CD4-positive, alpha-beta T cell treated with Interferon alpha-2 for 1 hour (primary cell): ENCODE data around the gene VARS2.
A peak's percentile ranks its signal among the peaks of the same experiment; 100 is the strongest.

Experiments used
- DNase-seq, 2 donors: peaks; one replicate each; pipeline ENCODE4 v3.0.0-alpha.2; 2020 to 2022

The VARS2 gene

DNA sequence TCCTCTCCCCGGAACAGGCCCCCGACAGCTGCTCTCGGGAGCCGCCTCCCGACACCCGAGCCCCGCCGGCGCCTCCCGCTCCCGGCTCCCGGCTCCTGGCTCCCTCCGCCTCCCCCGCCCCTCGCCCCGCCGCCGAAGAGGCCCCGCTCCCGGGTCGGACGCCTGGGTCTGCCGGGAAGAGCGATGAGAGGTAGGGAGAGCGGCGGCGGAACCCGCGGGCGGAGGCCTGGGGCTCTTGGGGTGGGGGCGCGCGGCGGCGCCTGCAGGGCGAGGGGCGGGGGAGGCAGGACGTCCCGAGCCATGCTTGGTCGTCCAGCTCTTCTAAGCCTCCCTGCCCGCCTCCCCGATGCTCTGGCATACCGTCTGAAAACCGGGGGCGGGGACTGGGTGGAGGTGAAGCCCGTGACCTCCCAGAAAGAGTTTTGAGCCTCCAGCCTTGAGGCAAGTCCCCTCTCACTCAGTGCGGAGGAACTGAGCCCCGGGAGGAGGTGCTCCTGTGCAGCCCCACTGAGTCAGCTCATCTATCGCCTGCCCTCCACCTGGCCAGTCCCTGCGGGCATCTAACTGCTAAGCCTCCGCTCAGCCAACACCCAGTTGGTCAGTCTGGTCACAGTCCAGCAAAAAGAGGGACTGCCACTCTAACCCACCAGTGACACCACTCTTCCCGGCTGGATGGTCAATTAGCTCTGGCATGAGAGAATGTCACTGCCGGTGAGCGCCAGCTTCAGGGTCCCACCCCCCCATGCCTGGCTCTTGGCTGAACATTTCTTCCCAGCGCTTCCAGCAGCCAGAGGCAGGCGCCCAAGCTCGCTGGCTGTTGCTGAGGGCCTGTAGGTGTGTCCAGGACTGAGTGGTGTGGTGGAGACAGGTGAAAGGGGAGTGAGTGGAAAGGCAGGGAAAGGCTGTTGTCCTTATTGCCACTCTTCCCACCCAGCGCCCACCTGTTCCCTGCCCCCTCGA is 29.2 kb upstream of the VARS2 start:
- peak; percentile 34 to 40 for DNase-seq

DNA sequence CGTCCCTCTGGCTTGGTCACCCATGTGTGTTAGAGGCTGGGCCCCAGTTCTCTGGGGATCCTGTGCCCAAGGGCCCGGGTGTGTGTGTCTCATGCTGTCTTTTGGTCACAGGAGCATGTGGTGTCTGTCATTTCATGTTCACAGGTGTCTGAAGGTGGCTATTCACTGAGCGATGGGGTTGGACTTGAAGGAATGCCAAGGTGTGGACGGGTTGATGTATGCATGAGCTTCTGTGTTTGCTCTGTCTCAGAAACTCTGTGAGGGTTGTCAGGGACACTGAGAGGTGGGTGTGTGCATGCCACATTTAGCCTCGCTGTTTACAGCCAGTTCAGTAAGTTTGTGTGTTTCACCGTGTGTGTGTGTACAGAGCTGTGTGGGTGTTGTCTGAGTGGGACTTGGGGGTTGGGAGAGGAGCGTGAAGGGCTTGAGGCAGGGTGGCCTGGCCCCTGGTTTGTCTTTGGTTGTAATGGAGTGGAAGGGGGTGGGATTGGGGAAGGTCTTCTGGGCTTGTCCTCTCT is 28.5 kb upstream of the VARS2 start:
- no peak for DNase-seq

DNA sequence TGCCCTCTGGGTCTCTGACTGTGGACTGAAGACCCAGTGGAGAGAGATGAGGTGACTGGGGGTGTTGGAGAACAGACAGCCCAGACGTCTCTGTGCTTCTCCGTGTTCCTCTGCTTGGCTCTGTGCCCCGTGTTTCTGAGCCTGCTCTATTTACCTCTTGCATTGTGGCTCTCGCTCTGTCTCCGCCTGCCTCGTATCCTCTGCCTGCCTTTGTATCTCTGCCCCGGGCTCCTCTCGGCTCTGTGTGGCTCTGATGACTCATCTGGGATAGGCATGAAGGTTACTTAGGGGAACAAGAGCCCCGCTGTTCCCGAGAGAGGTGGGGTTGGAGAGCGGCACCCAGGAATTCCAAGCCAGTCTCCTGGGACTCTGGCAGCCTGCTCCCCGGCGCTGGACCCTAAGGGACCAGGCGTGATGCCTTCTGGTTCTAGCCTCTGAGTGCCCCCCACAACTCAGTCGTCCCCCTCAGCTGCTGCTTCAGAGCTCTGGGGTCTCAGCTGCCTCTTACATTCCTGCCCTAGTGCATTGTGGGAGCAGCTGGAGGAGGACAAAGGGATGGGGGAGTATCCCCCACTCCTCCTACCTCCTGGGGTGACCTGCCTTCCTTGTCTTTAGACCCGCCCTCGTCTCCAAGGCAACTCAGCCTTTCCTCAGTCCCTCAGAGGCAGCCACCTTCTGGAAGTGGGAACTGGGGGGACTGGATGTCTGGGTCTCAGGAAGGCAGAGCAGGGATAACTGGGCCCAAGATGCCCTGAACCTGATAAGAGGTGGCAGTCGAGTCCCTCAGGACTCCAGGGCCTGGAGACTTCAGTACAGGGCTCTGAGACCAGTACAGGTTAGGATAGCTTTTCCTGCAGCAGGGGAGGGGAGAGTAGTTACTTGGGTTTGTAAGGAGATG is 27.8 kb upstream of the VARS2 start:
- no peak for DNase-seq

DNA sequence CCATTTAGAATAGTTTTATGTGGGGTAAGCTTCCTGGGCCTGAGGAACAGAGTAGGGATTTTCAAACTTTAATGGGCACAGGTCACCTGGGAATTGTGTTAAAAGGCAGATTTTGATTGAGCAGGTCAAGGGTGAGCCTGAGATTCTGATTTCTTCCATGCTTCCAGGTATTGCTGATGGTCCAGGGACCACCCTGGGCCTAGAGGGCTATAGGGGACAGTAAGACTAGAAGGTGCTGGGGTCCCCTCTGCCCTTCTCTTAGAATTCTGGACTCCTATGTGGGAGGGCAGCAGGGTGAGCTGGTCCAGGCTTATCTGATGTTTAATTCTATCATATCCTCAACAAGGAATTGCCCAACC is 27.2 kb upstream of the VARS2 start:
- DNase-seq: no peak

DNA sequence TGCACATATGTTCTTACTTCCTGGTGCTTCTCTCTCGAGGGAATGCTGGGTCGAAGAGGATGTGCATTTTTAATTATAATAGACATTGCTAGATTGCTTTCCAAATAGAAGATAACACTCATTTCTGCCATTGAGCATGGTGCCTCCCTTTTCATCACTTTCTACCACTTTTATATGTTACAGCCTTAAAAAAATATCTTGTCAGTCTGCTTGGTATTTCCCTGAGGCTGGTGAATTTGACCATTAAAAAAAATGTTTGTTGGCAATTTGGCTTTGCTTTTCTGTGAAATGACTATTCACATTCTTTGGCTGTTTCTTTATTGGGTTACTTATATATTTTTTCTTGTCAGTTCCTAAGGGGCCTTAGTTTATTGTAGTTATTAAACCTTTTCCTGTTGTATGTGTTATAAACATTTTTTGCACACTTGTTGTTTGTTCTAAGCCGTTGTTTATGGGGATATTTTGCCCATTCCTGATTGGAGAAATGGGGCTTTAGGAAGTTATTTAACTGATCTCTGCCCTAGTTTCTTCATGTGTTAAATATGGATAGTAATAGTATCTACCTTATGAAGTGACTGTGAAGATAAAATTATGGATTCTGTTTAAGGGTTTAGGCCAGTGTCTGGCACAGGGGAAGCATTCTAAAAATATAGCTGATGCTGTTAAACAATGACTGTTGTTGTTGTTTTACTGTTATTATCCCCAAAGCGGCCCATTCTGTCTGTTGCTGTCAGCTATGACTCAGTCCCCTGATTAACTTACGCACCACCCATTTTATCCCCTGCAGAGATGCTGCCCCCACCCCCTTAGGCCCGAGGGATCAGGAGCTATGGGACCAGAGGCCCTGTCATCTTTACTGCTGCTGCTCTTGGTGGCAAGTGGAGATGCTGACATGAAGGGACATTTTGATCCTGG is 25.9 kb upstream of the VARS2 start:
- DNase-seq: no peak

DNA sequence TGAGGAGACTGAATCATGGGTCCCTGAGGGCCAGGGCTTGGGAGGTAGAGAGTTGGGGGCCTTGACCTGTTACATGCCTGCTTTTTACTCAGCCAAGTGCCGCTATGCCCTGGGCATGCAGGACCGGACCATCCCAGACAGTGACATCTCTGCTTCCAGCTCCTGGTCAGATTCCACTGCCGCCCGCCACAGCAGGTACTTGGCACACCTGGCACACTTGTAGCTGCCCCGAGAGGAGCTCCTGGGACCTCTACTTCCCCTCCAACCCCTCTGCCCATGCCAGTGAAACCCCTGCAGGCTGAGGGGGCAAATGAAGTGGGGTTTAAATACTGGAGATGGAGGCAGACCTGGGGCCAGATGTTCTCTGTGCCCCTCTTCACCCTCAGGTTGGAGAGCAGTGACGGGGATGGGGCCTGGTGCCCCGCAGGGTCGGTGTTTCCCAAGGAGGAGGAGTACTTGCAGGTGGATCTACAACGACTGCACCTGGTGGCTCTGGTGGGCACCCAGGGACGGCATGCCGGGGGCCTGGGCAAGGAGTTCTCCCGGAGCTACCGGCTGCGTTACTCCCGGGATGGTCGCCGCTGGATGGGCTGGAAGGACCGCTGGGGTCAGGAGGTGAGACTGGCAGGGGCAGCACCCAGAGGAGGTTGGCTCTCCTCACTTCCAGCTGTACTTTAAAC is 25.1 kb upstream of the VARS2 start:
- DNase-seq: no peak

DNA sequence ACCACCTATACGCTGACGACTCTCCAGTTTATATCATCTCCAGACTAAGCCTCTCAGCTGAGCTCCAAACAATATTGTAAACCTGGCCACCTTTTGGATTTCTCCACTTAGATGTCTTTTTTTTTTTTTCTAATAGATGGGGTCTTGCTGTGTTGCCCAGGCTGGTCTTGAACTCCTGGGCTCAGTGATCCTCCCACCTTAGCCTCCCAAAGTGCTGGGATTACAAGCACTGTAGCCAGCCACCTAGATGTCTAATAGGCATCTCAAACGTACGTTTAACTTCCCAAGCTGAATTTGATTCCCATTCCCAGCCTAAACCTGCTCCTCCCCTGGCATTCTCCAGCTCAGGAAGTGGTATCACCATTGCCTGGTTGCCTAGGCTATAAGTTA is 24.5 kb upstream of the VARS2 start:
- no peak for DNase-seq

DNA sequence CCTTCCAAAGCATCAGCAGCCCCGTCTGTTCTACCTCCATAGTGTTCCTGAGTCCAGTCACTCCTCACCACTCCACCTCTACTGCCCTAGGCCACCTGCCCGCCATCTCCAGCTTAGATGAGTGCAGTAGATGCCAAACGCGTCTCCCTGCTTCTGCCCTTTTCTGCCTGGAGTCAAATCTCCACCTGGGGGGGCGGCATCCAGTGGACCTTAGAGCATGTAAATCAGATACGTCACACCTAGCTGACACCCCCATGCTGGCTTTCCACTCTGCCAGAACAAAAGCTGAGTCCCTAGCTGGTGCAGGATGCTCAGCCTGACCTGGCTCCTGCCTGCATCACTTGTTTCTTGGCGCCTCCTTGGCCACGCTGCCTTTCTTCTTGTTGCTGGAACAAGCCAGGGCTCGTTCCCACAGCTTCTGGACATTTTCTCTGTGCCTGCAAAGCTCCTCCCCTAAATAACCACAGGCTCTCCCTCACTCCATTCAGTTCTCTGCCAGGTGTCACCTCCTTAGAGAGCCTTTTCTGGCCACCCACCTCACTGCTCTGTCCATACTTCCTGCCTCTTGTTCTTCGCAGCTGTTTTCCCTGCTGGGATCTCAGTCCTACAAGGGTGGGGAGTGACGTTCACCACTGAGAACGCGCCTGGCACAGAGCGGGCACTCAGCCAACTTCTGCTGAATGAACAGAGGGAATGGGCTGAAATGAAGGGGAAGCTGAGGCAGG is 24.0 kb upstream of the VARS2 start:
- no peak for DNase-seq

DNA sequence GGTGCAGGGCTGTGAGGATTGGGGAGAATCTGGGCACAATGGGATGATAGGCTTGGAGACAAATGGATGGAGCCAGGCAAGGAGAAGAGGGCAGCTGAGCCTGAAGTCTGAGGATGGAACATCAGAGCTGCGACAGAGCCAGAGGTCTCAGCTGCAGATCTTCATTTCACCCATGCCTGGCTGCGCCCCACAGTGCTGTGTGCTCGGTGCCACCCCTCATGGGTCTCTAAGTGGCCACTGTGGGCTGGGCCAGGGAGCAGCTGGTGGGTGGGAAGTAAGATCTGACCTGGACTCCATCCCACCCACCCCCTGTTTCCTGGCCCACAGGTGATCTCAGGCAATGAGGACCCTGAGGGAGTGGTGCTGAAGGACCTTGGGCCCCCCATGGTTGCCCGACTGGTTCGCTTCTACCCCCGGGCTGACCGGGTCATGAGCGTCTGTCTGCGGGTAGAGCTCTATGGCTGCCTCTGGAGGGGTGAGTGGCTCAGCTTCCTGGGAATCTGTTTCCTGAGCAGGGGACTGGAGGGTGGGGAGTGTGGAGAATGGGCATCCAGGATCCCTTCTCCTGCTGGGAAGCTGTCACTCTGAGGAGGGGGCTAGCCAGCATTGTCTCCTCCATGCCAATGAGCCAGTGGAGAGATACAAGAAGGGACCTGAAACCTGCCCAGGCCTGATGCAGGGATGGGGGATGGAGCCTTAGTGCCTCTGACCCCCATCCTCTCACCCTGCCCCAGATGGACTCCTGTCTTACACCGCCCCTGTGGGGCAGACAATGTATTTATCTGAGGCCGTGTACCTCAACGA is 23.2 kb upstream of the VARS2 start:
- DNase-seq: no peak

DNA sequence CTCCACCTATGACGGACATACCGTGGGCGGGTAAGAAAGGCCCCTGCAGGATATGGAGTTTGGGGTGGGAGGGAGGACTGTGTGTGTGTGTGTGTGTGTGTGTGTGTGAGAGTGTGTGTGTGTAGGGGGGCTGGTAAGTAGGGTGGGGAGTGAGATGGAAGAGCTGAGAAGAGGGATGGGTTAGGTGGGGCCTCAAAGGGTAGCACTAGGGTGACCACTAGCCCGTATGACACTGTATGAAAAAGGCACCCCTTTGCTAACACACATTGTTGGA is 22.7 kb upstream of the VARS2 start:
- no peak for DNase-seq

DNA sequence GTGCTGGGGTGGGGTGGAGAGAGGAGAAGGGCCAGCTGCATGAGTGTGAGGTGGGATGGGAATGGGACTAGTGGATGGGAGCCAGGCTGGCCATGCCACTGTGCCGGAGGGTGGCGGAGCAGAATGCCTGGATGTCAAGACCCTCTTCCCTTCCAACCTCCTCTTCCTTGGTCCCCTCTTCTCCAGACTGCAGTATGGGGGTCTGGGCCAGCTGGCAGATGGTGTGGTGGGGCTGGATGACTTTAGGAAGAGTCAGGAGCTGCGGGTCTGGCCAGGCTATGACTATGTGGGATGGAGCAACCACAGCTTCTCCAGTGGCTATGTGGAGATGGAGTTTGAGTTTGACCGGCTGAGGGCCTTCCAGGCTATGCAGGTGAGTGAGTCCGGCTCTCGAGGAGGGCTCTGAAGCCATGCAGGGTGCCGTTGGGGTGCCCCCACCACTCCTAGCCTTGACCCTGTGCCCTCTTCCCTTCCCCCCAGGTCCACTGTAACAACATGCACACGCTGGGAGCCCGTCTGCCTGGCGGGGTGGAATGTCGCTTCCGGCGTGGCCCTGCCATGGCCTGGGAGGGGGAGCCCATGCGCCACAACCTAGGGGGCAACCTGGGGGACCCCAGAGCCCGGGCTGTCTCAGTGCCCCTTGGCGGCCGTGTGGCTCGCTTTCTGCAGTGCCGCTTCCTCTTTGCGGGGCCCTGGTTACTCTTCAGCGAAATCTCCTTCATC is 22.1 kb upstream of the VARS2 start:
- no peak for DNase-seq

DNA sequence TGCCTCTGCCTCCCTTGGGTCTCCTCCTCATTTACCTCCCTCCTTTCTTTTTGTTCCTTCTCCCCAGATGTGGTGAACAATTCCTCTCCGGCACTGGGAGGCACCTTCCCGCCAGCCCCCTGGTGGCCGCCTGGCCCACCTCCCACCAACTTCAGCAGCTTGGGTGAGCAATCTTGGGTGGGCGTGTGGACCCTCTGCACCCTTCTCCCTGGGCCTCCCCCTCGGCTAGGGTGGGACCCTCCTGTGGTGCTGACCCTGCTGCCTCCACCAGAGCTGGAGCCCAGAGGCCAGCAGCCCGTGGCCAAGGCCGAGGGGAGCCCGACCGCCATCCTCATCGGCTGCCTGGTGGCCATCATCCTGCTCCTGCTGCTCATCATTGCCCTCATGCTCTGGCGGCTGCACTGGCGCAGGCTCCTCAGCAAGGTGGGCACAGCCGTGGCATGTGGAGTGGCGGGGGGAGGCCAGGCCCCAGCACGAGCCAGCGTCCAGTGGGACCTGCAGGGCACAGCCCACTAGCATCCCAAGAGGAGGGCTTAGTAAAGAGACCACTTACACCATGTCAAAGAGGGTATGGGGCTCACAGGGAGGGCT is 20.9 kb upstream of the VARS2 start:
- DNase-seq: no peak

DNA sequence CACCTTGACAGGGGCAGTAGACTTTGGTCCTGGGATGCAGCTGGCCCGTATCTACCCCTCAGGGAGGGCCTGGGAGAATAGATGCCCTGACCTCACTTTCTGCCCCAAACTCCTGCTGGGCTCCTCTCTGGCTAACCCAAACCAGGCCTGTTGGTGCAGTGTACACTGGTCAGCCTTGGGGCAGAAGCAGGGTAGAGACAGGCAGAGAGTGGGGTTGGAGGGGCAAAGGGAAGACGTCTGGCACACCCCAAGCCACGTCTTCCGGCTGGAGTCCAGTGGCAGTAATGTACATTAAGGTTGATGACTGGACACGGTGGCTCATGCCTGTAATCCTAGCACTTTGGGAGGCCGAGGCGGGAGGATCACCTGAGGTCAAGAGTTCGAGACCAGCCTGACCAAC is 20.4 kb upstream of the VARS2 start:
- DNase-seq: no peak

DNA sequence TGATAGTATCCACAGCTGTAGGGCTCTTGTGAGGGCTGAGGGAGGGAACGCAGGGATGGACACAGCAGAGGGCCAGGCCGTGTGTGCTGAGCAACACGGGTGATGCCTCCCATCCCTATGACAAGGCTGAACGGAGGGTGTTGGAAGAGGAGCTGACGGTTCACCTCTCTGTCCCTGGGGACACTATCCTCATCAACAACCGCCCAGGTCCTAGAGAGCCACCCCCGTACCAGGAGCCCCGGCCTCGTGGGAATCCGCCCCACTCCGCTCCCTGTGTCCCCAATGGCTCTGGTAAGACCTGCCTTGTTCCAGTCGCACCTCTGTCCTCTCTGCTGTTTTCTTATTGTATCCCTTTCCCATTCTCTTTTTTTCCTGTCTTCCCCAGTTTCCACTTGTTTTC is 19.7 kb upstream of the VARS2 start:
- DNase-seq: no peak

DNA sequence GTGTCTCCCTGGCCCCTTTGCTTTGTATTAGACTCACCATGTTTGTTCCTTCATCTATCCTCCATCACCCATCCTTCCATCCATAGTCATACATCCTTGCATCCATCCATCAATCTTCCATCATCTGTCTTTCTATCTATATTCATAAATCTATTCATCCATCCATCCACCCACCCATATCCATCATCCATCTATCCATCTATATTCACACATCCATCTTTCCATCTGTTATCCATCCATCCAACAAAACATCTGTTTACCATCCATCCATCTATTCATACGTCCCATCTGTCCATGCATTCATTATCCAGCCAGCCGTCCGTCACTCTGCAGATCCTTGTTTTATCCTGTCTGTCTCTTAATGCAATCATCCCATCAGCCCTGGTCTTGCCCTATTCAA is 19.1 kb upstream of the VARS2 start:
- no peak for DNase-seq

DNA sequence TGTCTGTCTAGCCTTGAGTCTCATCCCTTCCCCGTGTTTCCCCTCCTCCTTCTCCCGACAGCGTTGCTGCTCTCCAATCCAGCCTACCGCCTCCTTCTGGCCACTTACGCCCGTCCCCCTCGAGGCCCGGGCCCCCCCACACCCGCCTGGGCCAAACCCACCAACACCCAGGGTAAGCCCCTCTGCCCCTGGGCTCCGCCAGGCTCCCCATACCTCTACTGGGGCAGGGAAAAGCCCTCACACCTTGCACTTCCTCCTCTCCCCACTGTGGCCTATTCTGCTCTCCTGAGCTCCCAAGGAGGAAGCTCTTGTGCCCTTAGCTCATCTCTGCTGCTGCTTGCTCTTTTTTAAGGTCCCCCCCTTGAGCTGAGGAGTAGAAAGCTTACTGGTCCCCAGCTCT is 18.7 kb upstream of the VARS2 start:
- no peak for DNase-seq

DNA sequence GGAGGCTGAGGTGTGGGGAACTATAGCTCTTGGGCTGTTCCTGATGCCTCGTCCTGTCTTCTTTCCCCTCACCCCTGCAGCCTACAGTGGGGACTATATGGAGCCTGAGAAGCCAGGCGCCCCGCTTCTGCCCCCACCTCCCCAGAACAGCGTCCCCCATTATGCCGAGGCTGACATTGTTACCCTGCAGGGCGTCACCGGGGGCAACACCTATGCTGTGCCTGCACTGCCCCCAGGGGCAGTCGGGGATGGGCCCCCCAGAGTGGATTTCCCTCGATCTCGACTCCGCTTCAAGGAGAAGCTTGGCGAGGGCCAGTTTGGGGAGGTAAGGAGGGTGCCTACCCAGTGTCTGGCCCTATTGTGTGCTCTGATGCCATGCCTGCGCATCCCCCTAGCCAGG is 17.5 kb upstream of the VARS2 start:
- no peak for DNase-seq

DNA sequence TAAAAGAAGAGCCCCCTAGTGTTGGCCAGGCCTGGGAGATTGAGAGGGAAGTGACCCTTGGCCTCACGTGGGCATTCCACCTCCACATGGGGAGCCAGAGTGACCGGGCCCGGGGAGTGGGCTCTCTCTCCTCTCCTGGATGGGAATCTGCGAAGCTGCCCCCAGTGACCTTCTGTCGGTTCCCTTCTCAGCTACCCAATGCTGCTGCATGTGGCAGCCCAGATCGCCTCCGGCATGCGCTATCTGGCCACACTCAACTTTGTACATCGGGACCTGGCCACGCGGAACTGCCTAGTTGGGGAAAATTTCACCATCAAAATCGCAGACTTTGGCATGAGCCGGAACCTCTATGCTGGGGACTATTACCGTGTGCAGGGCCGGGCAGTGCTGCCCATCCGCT is 16.2 kb upstream of the VARS2 start:
- DNase-seq: no peak

DNA sequence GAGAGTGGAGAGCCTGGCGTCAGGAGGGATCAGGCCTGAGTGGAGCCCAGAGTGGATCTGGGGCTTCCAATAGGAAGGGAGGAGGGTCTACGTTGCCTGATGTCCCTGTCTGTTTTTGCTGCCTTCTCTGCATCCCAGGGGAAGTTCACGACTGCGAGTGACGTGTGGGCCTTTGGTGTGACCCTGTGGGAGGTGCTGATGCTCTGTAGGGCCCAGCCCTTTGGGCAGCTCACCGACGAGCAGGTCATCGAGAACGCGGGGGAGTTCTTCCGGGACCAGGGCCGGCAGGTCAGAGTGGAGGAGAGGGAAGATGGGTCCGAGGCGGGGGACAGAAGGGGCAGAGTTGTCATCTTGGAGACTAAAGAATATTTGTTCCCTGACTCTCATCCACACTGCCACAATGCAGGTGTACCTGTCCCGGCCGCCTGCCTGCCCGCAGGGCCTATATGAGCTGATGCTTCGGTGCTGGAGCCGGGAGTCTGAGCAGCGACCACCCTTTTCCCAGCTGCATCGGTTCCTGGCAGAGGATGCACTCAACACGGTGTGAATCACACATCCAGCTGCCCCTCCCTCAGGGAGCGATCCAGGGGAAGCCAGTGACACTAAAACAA is 15.2 kb upstream of the VARS2 start:
- no peak for DNase-seq
